EL (cell line): ENCODE measurements around the gene TMEM59.

Source experiments
- DNase-seq: peaks from one replicate; pipeline ENCODE4 v3.0.0-alpha.2; 2016

The TMEM59 gene

DNA sequence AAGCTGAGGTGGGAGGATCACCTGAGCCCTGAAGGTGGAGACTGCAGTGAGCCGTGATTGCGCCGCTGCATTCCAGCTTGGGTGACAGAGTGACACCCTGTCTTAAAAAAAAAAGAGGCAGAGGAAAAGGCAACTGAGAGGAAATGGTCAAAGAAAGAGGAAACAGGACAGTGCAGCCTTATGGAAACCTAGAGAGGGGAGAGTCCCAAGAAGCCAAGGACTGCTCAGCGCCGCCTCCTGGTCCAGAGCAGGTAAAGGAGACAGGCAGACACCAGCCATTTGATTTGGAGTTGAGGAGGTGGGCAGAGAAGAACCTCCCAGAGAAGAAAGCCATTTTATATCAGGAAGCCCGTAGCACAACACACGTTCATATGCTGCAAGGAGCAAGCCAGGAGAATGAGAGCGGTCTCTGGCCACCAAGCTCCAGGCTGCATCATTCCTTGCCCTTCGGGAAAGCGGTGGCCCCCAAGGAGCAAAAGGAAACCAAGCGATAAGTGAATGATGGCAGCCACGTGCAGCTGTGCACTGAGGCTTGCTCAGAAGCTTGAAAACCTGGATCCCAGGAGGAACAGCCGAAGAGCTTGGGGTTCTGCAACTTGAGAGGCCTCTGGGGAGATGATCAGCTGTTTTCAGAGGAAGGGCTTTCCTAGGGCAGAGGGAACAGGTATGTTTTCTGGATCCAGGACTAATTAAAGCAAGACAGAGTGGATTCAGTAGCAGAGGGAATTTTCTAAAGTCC, 73.1 kb downstream of the TMEM59 start:
- DNase-seq = no peak
